Omental fat pad (tissue), 4 donors: ENCODE data around the gene MRPS15. TPM values are rescaled to one million over a fixed set of nuclear protein-coding genes. Genes with fewer than 3 reads are reported as not detected.
"Not testable (repeated sequence)": the region's sequence is repeated elsewhere in the genome, so short reads cannot be mapped to it uniquely, and the experiment has no call there.

ENCODE experiments used
- ATAC-seq: fragments of 150-250 bp; one replicate; pipeline ENCODE4 v1.9.1; 2016; ENCODE audit warnings: mild to moderate bottlenecking, moderate library complexity; ENCODE audit not compliant: low FRiP score
- DNase-seq: peaks from one replicate; pipeline ENCODE4 v3.0.0-alpha.2; 2019; ENCODE audit warnings: low spot score
- total RNA-seq, 4 donors: library from RNA; depleted of rRNA; stranded (reverse); fragments of >200 nt; gene quantifications; one replicate each; pipeline ENCODE4 v1.1.0, GENCODE V29; 2016
- TF ChIP-seq, protein P1 (sequence below), 3 donors: fragments of 450-650 bp; IDR thresholded peaks; one replicate each; pipeline ENCODE4 v1.5.1; 2016 to 2017; ENCODE audit warnings: antibody characterized with exemption in 3 of 3, mild to moderate bottlenecking in 3 of 3, moderate library complexity in 2 of 3

The MRPS15 gene
- total RNA-seq, 4 donors from 2014 or later: 57.3 to 79.2 (median 71.7) TPM

GRCh38 chr1:36503733-36504132, 39.5 kb upstream of the MRPS15 start:
- ATAC-seq (no peak), DNase-seq (no peak)
- TF ChIP-seq, protein P1, sequence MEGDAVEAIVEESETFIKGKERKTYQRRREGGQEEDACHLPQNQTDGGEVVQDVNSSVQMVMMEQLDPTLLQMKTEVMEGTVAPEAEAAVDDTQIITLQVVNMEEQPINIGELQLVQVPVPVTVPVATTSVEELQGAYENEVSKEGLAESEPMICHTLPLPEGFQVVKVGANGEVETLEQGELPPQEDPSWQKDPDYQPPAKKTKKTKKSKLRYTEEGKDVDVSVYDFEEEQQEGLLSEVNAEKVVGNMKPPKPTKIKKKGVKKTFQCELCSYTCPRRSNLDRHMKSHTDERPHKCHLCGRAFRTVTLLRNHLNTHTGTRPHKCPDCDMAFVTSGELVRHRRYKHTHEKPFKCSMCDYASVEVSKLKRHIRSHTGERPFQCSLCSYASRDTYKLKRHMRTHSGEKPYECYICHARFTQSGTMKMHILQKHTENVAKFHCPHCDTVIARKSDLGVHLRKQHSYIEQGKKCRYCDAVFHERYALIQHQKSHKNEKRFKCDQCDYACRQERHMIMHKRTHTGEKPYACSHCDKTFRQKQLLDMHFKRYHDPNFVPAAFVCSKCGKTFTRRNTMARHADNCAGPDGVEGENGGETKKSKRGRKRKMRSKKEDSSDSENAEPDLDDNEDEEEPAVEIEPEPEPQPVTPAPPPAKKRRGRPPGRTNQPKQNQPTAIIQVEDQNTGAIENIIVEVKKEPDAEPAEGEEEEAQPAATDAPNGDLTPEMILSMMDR (IDR thresholded peaks at IDR 0.05): no peak

DNA sequence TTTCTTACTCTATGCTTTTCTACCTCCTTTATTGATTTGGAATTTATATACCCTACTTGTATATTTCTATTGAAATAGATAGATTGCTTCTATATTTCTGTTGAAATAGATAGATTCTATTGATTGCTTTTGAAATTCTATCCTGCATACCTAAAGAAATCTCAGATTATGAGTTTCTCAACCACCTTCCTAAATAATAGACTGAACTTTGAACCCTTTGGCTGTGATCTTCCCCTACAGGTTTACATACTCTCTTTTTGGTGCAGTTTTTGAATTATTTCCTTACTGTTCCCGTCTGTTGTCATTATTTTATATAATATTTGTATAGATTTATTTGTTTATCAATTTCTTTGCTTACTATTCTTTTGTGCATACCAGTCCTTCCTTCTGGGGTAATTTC, 39.0 kb upstream of the MRPS15 start:
- DNase-seq (no peak), ATAC-seq (no peak)
- TF ChIP-seq, protein P1 (IDR thresholded peaks at IDR 0.05): no peak

GRCh38 chr1:36502616-36503015, 38.4 kb upstream of the MRPS15 start:
- no peak for DNase-seq
- ATAC-seq: no peak
- TF ChIP-seq, protein P1 (IDR thresholded peaks at IDR 0.05): no peak

DNA sequence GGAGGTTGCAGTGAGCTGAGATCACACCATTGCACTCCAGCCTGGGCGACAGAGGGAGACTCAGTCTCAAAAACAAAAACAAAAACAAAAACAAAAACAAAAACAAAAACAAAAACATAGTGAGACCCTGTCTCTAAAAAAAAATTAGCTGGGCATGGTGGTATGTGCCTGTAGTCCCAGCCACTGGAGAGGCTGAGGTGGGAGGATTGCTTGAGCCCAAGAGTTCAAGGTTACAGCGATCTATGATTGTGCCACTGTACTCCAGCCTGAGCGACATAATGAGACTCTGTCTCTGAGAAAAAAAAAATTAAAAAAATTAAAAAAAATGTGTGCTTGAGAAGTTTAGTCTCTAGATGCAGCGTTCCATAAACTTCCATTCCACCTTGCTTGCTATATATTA, 37.7 kb upstream of the MRPS15 start:
- ATAC-seq, DNase-seq: not testable (repeated sequence)

DNA sequence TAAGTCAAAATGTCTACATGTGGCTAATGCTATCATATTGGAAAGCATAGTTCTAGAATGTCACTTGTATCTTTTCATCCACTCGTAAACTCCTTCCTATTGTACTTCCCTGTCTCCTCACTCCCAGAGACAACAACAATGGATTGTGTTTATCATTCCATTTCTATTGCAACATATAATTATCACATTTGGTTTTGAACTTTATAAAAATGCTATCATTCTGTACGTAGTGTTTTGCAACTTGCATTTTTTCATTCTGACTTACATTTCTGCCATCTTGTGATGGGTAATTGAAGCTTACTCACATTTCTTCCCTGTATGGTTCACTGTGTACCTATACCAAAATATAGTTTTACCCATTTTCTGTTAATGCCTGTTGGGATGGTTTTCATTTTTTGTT, 33.0 kb upstream of the MRPS15 start:
- no peak for DNase-seq
- TF ChIP-seq, protein P1 (IDR thresholded peaks at IDR 0.05): no peak
- ATAC-seq: no peak

GRCh38 chr1:36494971-36495370, 30.8 kb upstream of the MRPS15 start:
- no peak for ATAC-seq
- no peak for DNase-seq
- TF ChIP-seq, protein P1 (IDR thresholded peaks at IDR 0.05): no peak

DNA sequence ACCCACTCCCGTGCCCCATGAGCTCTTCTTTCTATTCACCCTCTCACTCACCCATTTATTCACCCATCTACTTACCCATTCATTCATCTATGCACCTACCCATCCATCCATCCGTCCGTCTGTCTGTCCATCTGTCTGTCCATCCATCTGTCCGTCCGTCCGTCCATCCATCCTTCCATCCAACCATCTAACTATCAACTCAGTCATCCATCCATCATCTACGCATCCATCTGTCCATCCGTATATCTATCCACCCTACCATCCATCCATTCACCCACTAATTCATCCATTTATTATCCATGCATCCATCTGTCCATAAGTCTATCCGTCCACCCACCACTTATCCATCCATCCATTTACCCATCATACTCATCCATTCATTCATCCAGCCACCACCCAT, 29.3 kb upstream of the MRPS15 start:
- no peak for DNase-seq
- ATAC-seq: no peak
- TF ChIP-seq, protein P1 (IDR thresholded peaks at IDR 0.05): no peak

- TF ChIP-seq, protein P1 (IDR thresholded peaks at IDR 0.05): no peak
- DNase-seq: no peak
- ATAC-seq: no peak
These were observed 28.3 kb upstream of the MRPS15 start for GRCh38 chr1:36492491-36492890.

GRCh38 chr1:36489258-36490051, 25.3 kb upstream of the MRPS15 start:
- DNase-seq, ATAC-seq: not testable (repeated sequence)
